ENCODE results near the gene PCMTD2. TPM values are rescaled to one million over a fixed set of nuclear protein-coding genes. Genes with fewer than 3 reads are reported as not detected.

The PCMTD2 gene
- total and polyA plus RNA-seq, 2 of the 13 experiments (the other 11 are each of a cell fraction or from before 2014, with no cell fraction given): 47.0 to 76.9 TPM

DNA sequence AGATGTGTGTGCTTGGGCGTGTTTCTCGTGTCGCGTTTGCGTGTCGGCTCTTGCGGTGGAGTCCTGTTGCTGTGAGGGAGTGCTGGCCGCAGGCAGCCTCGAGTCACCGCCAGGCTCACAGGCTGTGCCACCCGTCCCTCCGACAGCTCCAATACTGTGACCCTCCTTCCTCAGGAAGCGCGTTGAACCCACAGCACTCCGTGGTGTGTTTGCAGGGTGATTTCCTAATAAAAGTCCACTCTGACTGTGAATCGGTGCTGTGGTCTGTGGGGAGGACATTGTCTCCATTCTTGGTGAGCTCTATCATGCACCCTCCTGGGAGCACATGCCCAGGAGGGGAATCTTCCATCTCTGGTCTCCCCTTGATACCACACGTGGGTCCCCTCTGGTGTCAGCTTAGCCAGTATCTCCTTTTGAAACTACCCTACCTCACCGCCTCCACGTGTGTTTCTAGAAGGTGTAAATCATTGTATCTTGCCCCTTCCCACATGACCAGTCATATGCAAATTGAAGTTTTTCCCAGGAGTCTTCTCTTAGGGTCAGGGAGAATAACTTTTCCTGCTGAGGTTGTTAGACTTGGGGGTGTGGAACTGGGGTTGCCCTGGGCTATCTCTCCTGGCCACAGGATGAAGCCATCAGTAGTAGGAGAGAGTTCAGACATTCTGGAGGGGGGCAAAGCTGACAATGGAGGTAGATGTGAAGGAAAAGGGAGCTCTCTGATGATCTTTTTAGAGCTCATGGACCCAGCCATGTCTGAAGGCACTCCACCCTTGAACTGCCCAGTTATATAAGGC lies 13.3 kb upstream of the PCMTD2 start (continued):
- TF ChIP-seq DMTF1 (CRISPR knock-in tag; IDR thresholded peaks at IDR 0.05): 0 out of 2 replicates have a peak, but pooled peaks have one; percentile 10
- TF ChIP-seq GLMP (CRISPR knock-in tag; IDR thresholded peaks at IDR 0.05; ENCODE audit: borderline replicate concordance): no peak
- TF ChIP-seq ZNF276 (CRISPR knock-in tag; IDR thresholded peaks at IDR 0.05; ENCODE audit: low read depth): 0 out of 2 replicates have a peak, but pooled peaks have one; percentile 48
- TF ChIP-seq ZBTB33 (CRISPR knock-in tag; IDR thresholded peaks at IDR 0.05): peak; percentile 84
- no peak for TF ChIP-seq POLR2AphosphoS2 (IDR thresholded peaks at IDR 0.05; ENCODE audit: low read depth, low read length)
- TF ChIP-seq, protein P1, sequence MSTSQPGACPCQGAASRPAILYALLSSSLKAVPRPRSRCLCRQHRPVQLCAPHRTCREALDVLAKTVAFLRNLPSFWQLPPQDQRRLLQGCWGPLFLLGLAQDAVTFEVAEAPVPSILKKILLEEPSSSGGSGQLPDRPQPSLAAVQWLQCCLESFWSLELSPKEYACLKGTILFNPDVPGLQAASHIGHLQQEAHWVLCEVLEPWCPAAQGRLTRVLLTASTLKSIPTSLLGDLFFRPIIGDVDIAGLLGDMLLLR (CRISPR knock-in tag; IDR thresholded peaks at IDR 0.05): 0 out of 2 replicates have a peak, but pooled peaks have one; percentile 46
- peak; percentile 62; the same call in 1 of the 2 replicates for TF ChIP-seq ZNF768 (CRISPR knock-in tag; IDR thresholded peaks at IDR 0.05)
- TF ChIP-seq TRIM24 (CRISPR knock-in tag; IDR thresholded peaks at IDR 0.05): no peak
- 0 out of 2 replicates have a peak, but pooled peaks have one; percentile 31 for TF ChIP-seq SMYD3 (CRISPR knock-in tag; IDR thresholded peaks at IDR 0.05)
- TF ChIP-seq MED8 (CRISPR knock-in tag; IDR thresholded peaks at IDR 0.05; ENCODE audit: insufficient replicate concordance): peak; percentile 33
- TF ChIP-seq, protein P2, sequence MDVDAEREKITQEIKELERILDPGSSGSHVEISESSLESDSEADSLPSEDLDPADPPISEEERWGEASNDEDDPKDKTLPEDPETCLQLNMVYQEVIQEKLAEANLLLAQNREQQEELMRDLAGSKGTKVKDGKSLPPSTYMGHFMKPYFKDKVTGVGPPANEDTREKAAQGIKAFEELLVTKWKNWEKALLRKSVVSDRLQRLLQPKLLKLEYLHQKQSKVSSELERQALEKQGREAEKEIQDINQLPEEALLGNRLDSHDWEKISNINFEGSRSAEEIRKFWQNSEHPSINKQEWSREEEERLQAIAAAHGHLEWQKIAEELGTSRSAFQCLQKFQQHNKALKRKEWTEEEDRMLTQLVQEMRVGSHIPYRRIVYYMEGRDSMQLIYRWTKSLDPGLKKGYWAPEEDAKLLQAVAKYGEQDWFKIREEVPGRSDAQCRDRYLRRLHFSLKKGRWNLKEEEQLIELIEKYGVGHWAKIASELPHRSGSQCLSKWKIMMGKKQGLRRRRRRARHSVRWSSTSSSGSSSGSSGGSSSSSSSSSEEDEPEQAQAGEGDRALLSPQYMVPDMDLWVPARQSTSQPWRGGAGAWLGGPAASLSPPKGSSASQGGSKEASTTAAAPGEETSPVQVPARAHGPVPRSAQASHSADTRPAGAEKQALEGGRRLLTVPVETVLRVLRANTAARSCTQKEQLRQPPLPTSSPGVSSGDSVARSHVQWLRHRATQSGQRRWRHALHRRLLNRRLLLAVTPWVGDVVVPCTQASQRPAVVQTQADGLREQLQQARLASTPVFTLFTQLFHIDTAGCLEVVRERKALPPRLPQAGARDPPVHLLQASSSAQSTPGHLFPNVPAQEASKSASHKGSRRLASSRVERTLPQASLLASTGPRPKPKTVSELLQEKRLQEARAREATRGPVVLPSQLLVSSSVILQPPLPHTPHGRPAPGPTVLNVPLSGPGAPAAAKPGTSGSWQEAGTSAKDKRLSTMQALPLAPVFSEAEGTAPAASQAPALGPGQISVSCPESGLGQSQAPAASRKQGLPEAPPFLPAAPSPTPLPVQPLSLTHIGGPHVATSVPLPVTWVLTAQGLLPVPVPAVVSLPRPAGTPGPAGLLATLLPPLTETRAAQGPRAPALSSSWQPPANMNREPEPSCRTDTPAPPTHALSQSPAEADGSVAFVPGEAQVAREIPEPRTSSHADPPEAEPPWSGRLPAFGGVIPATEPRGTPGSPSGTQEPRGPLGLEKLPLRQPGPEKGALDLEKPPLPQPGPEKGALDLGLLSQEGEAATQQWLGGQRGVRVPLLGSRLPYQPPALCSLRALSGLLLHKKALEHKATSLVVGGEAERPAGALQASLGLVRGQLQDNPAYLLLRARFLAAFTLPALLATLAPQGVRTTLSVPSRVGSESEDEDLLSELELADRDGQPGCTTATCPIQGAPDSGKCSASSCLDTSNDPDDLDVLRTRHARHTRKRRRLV (CRISPR knock-in tag; IDR thresholded peaks at IDR 0.05): peak; percentile 94
- TF ChIP-seq ZNF572 (CRISPR knock-in tag; IDR thresholded peaks at IDR 0.05): peak; percentile 26; the same call in 1 of the 2 replicates
- peak; percentile 2; the same call in 1 of the 2 replicates for TF ChIP-seq ZNF556 (CRISPR knock-in tag; IDR thresholded peaks at IDR 0.05; ENCODE audit: borderline replicate concordance)
- 0 out of 2 replicates have a peak, but pooled peaks have one; percentile 69 for TF ChIP-seq ZNF354B (CRISPR knock-in tag; IDR thresholded peaks at IDR 0.05)
